ENCODE results near the gene ERBB4.

The ERBB4 gene

GRCh38 chr2:211688196-211688595, 850.4 kb downstream of the ERBB4 start:
- Histone ChIP-seq H3K4me3 (ENCODE audit: low read depth, low read length) (no peak overlapping the region), H3K79me2 (no peaks in the 10 kb centered on the region), H3K9ac (no peak overlapping the region), H3K36me3 (ENCODE audit: control insufficient read depth, insufficient read depth, low read length) (no peaks in the 10 kb centered on the region), H3K27me3 (ENCODE audit: control insufficient read depth, insufficient read depth, low read length) (no peaks in the 10 kb centered on the region), H3K27ac (no peak overlapping the region), H3K9me3 (ENCODE audit: control insufficient read depth, low read length) (peaks cover 2% of the 10 kb centered on the region), H2AFZ (no peak overlapping the region), H3K4me1 (no peaks in the 10 kb centered on the region), H3K4me2 (ENCODE audit: low read length) (no peak overlapping the region)
- TF ChIP-seq CTCF (IDR thresholded peaks at IDR 0.05), result no peak

- H3K79me2 ChIP-seq, result no peaks in the 10 kb centered on the region
- no peak overlapping the region for H3K27ac ChIP-seq
- no peak overlapping the region for H2AFZ ChIP-seq
- H3K4me2 ChIP-seq (ENCODE audit: low read length), result no peak overlapping the region
- no peak overlapping the region for H3K4me3 ChIP-seq (ENCODE audit: low read depth, low read length)
- H3K4me1 ChIP-seq, result no peaks in the 10 kb centered on the region
- no peaks in the 10 kb centered on the region for H3K27me3 ChIP-seq (ENCODE audit: control insufficient read depth, insufficient read depth, low read length)
- H3K9me3 ChIP-seq (ENCODE audit: control insufficient read depth, low read length), result no peaks in the 10 kb centered on the region
- H3K36me3 ChIP-seq (ENCODE audit: control insufficient read depth, insufficient read depth, low read length), result no peaks in the 10 kb centered on the region
- no peak overlapping the region for H3K9ac ChIP-seq
- TF ChIP-seq CTCF (IDR thresholded peaks at IDR 0.05), result no peak
These were observed 863.9 kb downstream of the ERBB4 start for GRCh38 chr2:211674715-211675114.

GRCh38 chr2:211673133-211673905, 865.3 kb downstream of the ERBB4 start:
- H3K27ac ChIP-seq, result no peak overlapping the region
- TF ChIP-seq CTCF (IDR thresholded peaks at IDR 0.05), result no peak

GRCh38 chr2:211671977-211672376, 866.6 kb downstream of the ERBB4 start:
- Histone ChIP-seq H3K9ac (no peak overlapping the region), H3K9me3 (ENCODE audit: control insufficient read depth, low read length) (no peaks in the 10 kb centered on the region), H3K79me2 (no peaks in the 10 kb centered on the region), H3K4me2 (ENCODE audit: low read length) (no peak overlapping the region), H2AFZ (no peak overlapping the region), H3K27ac (no peak overlapping the region), H3K4me3 (ENCODE audit: low read depth, low read length) (no peak overlapping the region), H3K27me3 (ENCODE audit: control insufficient read depth, insufficient read depth, low read length) (no peaks in the 10 kb centered on the region), H3K36me3 (ENCODE audit: control insufficient read depth, insufficient read depth, low read length) (no peaks in the 10 kb centered on the region), H3K4me1 (no peaks in the 10 kb centered on the region)
- no peak for TF ChIP-seq CTCF (IDR thresholded peaks at IDR 0.05)

More at GRCh38 chr2:211673133-211673905, 865.3 kb downstream of the ERBB4 start:
- no peaks in the 10 kb centered on the region for H3K79me2 ChIP-seq
- H3K4me3 ChIP-seq (ENCODE audit: low read depth, low read length), result no peak overlapping the region
- H2AFZ ChIP-seq, result no peak overlapping the region
- H3K9me3 ChIP-seq (ENCODE audit: control insufficient read depth, low read length), result no peaks in the 10 kb centered on the region
- no peak overlapping the region for H3K9ac ChIP-seq
- H3K27me3 ChIP-seq (ENCODE audit: control insufficient read depth, insufficient read depth, low read length), result no peaks in the 10 kb centered on the region
- no peaks in the 10 kb centered on the region for H3K36me3 ChIP-seq (ENCODE audit: control insufficient read depth, insufficient read depth, low read length)
- H3K4me2 ChIP-seq (ENCODE audit: low read length), result no peak overlapping the region
- H3K4me1 ChIP-seq, result no peaks in the 10 kb centered on the region

GRCh38 chr2:211665299-211665698, 873.3 kb downstream of the ERBB4 start:
- Histone ChIP-seq H3K27ac (no peak overlapping the region), H3K79me2 (no peaks in the 10 kb centered on the region)
- TF ChIP-seq CTCF (IDR thresholded peaks at IDR 0.05), result no peak

More at GRCh38 chr2:211665299-211665698, 873.3 kb downstream of the ERBB4 start:
- Histone ChIP-seq H3K4me2 (ENCODE audit: low read length) (no peak overlapping the region), H3K9me3 (ENCODE audit: control insufficient read depth, low read length) (no peaks in the 10 kb centered on the region), H3K27me3 (ENCODE audit: control insufficient read depth, insufficient read depth, low read length) (no peaks in the 10 kb centered on the region), H2AFZ (no peak overlapping the region), H3K4me3 (ENCODE audit: low read depth, low read length) (no peak overlapping the region), H3K36me3 (ENCODE audit: control insufficient read depth, insufficient read depth, low read length) (no peaks in the 10 kb centered on the region), H3K4me1 (no peaks in the 10 kb centered on the region), H3K9ac (no peak overlapping the region)
